ENCODE results near the gene CH25H. TPM values are rescaled to one million over a fixed set of nuclear protein-coding genes. Genes with fewer than 3 reads are reported as not detected.
A peak's percentile ranks its signal among the peaks of the same experiment; 100 is the strongest.

The CH25H gene
- polyA plus RNA-seq, 1 of the 3 experiments (the other 2 are of a cell fraction): not detected

- WGBS (ENCODE audit: low lambda C conversion rate): 20% methylated on average over 37 of the region's 42 CpGs
- DNase-seq: peak; percentile 57
- Histone ChIP-seq H3K4me1 (ENCODE audit: control insufficient read depth in 1 of 2, insufficient read depth in 2 of 2, low read depth in 1 of 2, low read length in 1 of 2) (peaks cover 3 to 19% of the 10 kb centered on the region in 2 experiments; a peak in 2 of 4 replicates), H3K79me2 (ENCODE audit: insufficient read depth) (no peaks in the 10 kb centered on the region), H3K4me2 (peak overlapping the region; percentile 77), H3K36me3 (replicated peaks in 1 of 2; ENCODE audit: control insufficient read depth in 1 of 2, insufficient read depth in 2 of 2, low read length in 1 of 2) (no peaks in the 10 kb centered on the region), H3K9me3 (no peaks in the 10 kb centered on the region), H3K4me3 (ENCODE audit: low read depth in 2 of 2, low read length in 1 of 2) (peak overlapping the region; percentile 49 to 67), H3F3A (replicated peaks; ENCODE audit: insufficient read depth) (peaks cover 9% of the 10 kb centered on the region), H3K9ac (no peak overlapping the region), H3K9me2 (no peaks in the 10 kb centered on the region), H3K27me3 (ENCODE audit: insufficient read depth) (peaks cover 22% of the 10 kb centered on the region; the same call in 1 of the 2 replicates), H2AFZ (ENCODE audit: low read depth) (peak overlapping the region; percentile 74), H4K20me1 (ENCODE audit: insufficient read depth) (no peaks in the 10 kb centered on the region), H3K27ac (ENCODE audit: low read depth in 2 of 2, low read length in 1 of 2) (no peak overlapping the region)
- POLR2A ChIA-PET: no interaction called here
- no peak for TF ChIP-seq CTCF (IDR thresholded peaks at IDR 0.05)
- no peak for TF ChIP-seq GATA2 (CRISPR knock-in tag; IDR thresholded peaks at IDR 0.05)
- CTCF ChIA-PET: interaction anchor here (0.9 to 6.5 kb wide), 9 partner anchors 9 to 371 kb away, joined by 3 to 71 read pairs (median 6); no protein-coding TSS in a partner anchor
Measured at GRCh38 chr10:89206402-89207180, 526 bp downstream of the CH25H start.

- no peak for DNase-seq
- CTCF ChIA-PET: interaction anchor here (1.0 to 4.4 kb wide), 9 partner anchors 9 to 270 kb away, joined by 3 to 34 read pairs (median 4); no protein-coding TSS in a partner anchor
- POLR2A ChIA-PET: no interaction called here
- Histone ChIP-seq H3K4me2 (no peak overlapping the region), H3K27ac (ENCODE audit: low read depth in 2 of 2, low read length in 1 of 2) (no peak overlapping the region), H4K20me1 (ENCODE audit: insufficient read depth) (no peaks in the 10 kb centered on the region), H3K9ac (no peak overlapping the region), H3K4me1 (ENCODE audit: control insufficient read depth in 1 of 2, insufficient read depth in 2 of 2, low read depth in 1 of 2, low read length in 1 of 2) (peaks cover 0 to 19% of the 10 kb centered on the region in 2 experiments; a peak in 2 of 4 replicates), H3K9me2 (no peaks in the 10 kb centered on the region), H3K27me3 (ENCODE audit: insufficient read depth) (peaks cover 22% of the 10 kb centered on the region; the same call in 1 of the 2 replicates), H2AFZ (ENCODE audit: low read depth) (no peak overlapping the region), H3K79me2 (ENCODE audit: insufficient read depth) (no peaks in the 10 kb centered on the region), H3F3A (replicated peaks; ENCODE audit: insufficient read depth) (peaks cover 9% of the 10 kb centered on the region), H3K9me3 (no peaks in the 10 kb centered on the region), H3K4me3 (ENCODE audit: low read depth in 2 of 2, low read length in 1 of 2) (no peak overlapping the region), H3K36me3 (replicated peaks in 1 of 2; ENCODE audit: control insufficient read depth in 1 of 2, insufficient read depth in 2 of 2, low read length in 1 of 2) (no peaks in the 10 kb centered on the region)
- TF ChIP-seq EZH2phosphoT487 (IDR thresholded peaks at IDR 0.05; ENCODE audit: borderline replicate concordance, low read depth): no peak
- no peak for TF ChIP-seq PBX3 (IDR thresholded peaks at IDR 0.05)
- 64% methylated on average over 6 of the region's 6 CpGs for WGBS (ENCODE audit: low lambda C conversion rate)
Measured at GRCh38 chr10:89204621-89205185, 2.4 kb downstream of the CH25H start.

GRCh38 chr10:89203237-89203636, 3.9 kb downstream of the CH25H start:
- ChIA-PET CTCF (interaction anchor here (0.9 to 2.4 kb wide), 5 partner anchors 10 to 269 kb away, joined by 3 to 21 read pairs (median 4); no protein-coding TSS in a partner anchor), POLR2A (no interaction called here)
- H3K4me1 ChIP-seq (ENCODE audit: control insufficient read depth in 1 of 2, insufficient read depth in 2 of 2, low read depth in 1 of 2, low read length in 1 of 2): peaks cover 0 to 19% of the 10 kb centered on the region in 2 experiments; a peak in 2 of 4 replicates
- H3K9me2 ChIP-seq: no peaks in the 10 kb centered on the region
- H3K36me3 ChIP-seq (replicated peaks in 1 of 2; ENCODE audit: control insufficient read depth in 1 of 2, insufficient read depth in 2 of 2, low read length in 1 of 2): no peaks in the 10 kb centered on the region
- no peaks in the 10 kb centered on the region for H4K20me1 ChIP-seq (ENCODE audit: insufficient read depth)
- no peaks in the 10 kb centered on the region for H3K79me2 ChIP-seq (ENCODE audit: insufficient read depth)
- no peaks in the 10 kb centered on the region for H3K9me3 ChIP-seq
- H3K27ac ChIP-seq (ENCODE audit: low read depth in 2 of 2, low read length in 1 of 2): no peak overlapping the region
- H3F3A ChIP-seq (replicated peaks; ENCODE audit: insufficient read depth): peaks cover 9% of the 10 kb centered on the region
- no peak overlapping the region for H3K4me2 ChIP-seq
- H3K9ac ChIP-seq: no peak overlapping the region
- peaks cover 19% of the 10 kb centered on the region; the same call in 1 of the 2 replicates for H3K27me3 ChIP-seq (ENCODE audit: insufficient read depth)
- no peak overlapping the region for H3K4me3 ChIP-seq (ENCODE audit: low read depth in 2 of 2, low read length in 1 of 2)
- TF ChIP-seq USF1 (IDR thresholded peaks at IDR 0.05; ENCODE audit: borderline replicate concordance, low read depth): no peak
- no peak for TF ChIP-seq TAF1 (IDR thresholded peaks at IDR 0.05; ENCODE audit: borderline replicate concordance, low read depth, low read length)
- no peak for TF ChIP-seq TEAD4 (IDR thresholded peaks at IDR 0.05; ENCODE audit: borderline replicate concordance, insufficient read depth)
- TF ChIP-seq SIN3A (IDR thresholded peaks at IDR 0.05; ENCODE audit: borderline replicate concordance, low read depth, low read length): no peak
- DNase-seq: no peak
- WGBS (ENCODE audit: low lambda C conversion rate): 75% methylated on average over 1 of the region's 1 CpG
- no peak overlapping the region for H2AFZ ChIP-seq (ENCODE audit: low read depth)
